SK-N-SH (cell line): ENCODE data around the gene PRR12. TPM values are rescaled to one million over a fixed set of nuclear protein-coding genes. Genes with fewer than 3 reads are reported as not detected.

ENCODE experiments used
- CTCF ChIA-PET: fragments of 300-600, 350-600 bp; formaldehyde crosslinking; extraction: SDS; loops from one replicate; lab custom pipeline; 2021; lab: Yijun Ruan, JAX
- POLR2A ChIA-PET: fragments of 350-600 bp; sonication (Branson Sonifier 250); formaldehyde crosslinking; extraction: SDS; loops from one replicate; lab custom pipeline; 2020; ENCODE audit warnings: antibody characterized with exemption, inconsistent platforms; lab: Yijun Ruan, JAX
- DNase-seq: peaks from one replicate; pipeline ENCODE4 v3.0.0; 2012
- H2AFZ ChIP-seq: fragments of 200-600 bp; sonication (generic); 2 replicates; pipeline ENCODE4 v1.8.1; 2016; ENCODE audit warnings: antibody characterized with exemption, mild to moderate bottlenecking, low read depth
- H3F3A ChIP-seq: fragments of 200-600 bp; sonication (generic); replicated peaks from 2 replicates; pipeline ENCODE3; 2016; ENCODE audit warnings: antibody characterized with exemption, mild to moderate bottlenecking; ENCODE audit not compliant: insufficient read depth
- H3K27ac ChIP-seq, 2 experiments: fragments of 200-500 bp in 1 of 2; fragments of 200-600 bp in 1 of 2; sonication (Bioruptor generic) in 1 of 2; sonication (generic), shearing (Covaris generic) in 1 of 2; 2 replicates each; pipeline versions ENCODE4 v1.5.1 to v1.6.1; 2014 to 2016; ENCODE audit warnings: low read depth in 2 of 2, inconsistent platforms in 1 of 2, low read length in 1 of 2, mild to moderate bottlenecking in 1 of 2, mixed read lengths in 1 of 2
- H3K27me3 ChIP-seq: fragments of 200-600 bp; sonication (generic), shearing (Covaris generic); 2 replicates; pipeline ENCODE4 v1.6.1; 2016; ENCODE audit warnings: mixed run types; ENCODE audit not compliant: insufficient read depth
- H3K36me3 ChIP-seq, 2 experiments: fragments of 200-500 bp in 1 of 2; fragments of 200-600 bp in 1 of 2; sonication (Bioruptor generic) in 1 of 2; sonication (generic) in 1 of 2; replicated peaks in 1 of 2; 2 replicates each; pipeline versions ENCODE3 to v1.5.1; 2014 to 2016; ENCODE audit warnings: low read length in 1 of 2, mild to moderate bottlenecking in 1 of 2; ENCODE audit not compliant: insufficient read depth in 2 of 2, control insufficient read depth in 1 of 2
- H3K4me1 ChIP-seq, 2 experiments: fragments of 200-500 bp in 1 of 2; fragments of 200-600 bp in 1 of 2; sonication (Bioruptor generic) in 1 of 2; sonication (generic), shearing (Covaris generic) in 1 of 2; 2 replicates each; pipeline versions ENCODE4 v1.5.1 to v1.6.1; 2014 to 2016; ENCODE audit warnings: low read depth in 1 of 2, low read length in 1 of 2, mixed run types in 1 of 2; ENCODE audit not compliant: insufficient read depth in 2 of 2, control insufficient read depth in 1 of 2
- H3K4me2 ChIP-seq: fragments of 200-600 bp; sonication (generic), shearing (Covaris generic); 2 replicates; pipeline ENCODE4 v1.6.1; 2017; ENCODE audit warnings: mixed run types
- H3K4me3 ChIP-seq, 2 experiments: fragments of 200-500 bp in 1 of 2; fragments of 200-600 bp in 1 of 2; sonication (Bioruptor generic) in 1 of 2; sonication (generic), shearing (Covaris generic) in 1 of 2; 2 replicates each; pipeline versions ENCODE4 v1.5.1 to v1.8.1; 2014 to 2016; ENCODE audit warnings: low read depth in 2 of 2, inconsistent platforms in 1 of 2, low read length in 1 of 2, mild to moderate bottlenecking in 1 of 2, mixed read lengths in 1 of 2, moderate library complexity in 1 of 2
- H3K79me2 ChIP-seq: fragments of 200-600 bp; sonication (generic); 2 replicates; pipeline ENCODE4 v1.8.1; 2017; ENCODE audit warnings: mild to moderate bottlenecking; ENCODE audit not compliant: insufficient read depth
- H3K9ac ChIP-seq: fragments of 200-600 bp; sonication (generic); 2 replicates; pipeline ENCODE4 v1.6.1; 2017; ENCODE audit warnings: mixed run types
- H3K9me2 ChIP-seq: fragments of 200-600 bp; sonication (generic); 2 replicates; pipeline ENCODE4 v1.6.1; 2017; ENCODE audit warnings: mixed run types
- H3K9me3 ChIP-seq: fragments of 200-600 bp; sonication (generic); 2 replicates; pipeline ENCODE4 v1.6.1; 2017; ENCODE audit warnings: mixed run types, mild to moderate bottlenecking, moderate library complexity
- H4K20me1 ChIP-seq: fragments of 200-600 bp; sonication (generic); 2 replicates; pipeline ENCODE4 v1.6.1; 2017; ENCODE audit warnings: mild to moderate bottlenecking, mixed run types; ENCODE audit not compliant: insufficient read depth
- FOXJ3 ChIP-seq: sonication (generic); formaldehyde crosslinking; IDR thresholded peaks from 2 replicates; pipeline ENCODE4 v1.5.1; 2020; ENCODE audit warnings: mild to moderate bottlenecking, missing genetic modification reagents
- FOXM1 ChIP-seq: IDR thresholded peaks from 2 replicates; pipeline ENCODE4 v1.4.0; 2012; ENCODE audit warnings: low read depth, mild to moderate bottlenecking
- GABPA ChIP-seq: IDR thresholded peaks from 2 replicates; pipeline ENCODE4 v1.4.0; 2012; ENCODE audit warnings: low read depth, mild to moderate bottlenecking
- GATA2 ChIP-seq: sonication (generic); formaldehyde crosslinking; IDR thresholded peaks from 2 replicates; pipeline ENCODE4 v1.5.0; 2020; ENCODE audit warnings: mild to moderate bottlenecking, missing genetic modification reagents
- MXI1 ChIP-seq: IDR thresholded peaks from 2 replicates; pipeline ENCODE4 v1.6.1; 2012; ENCODE audit warnings: mild to moderate bottlenecking, low read depth, low read length, improper control_type of control experiment
- NFIC ChIP-seq: IDR thresholded peaks from 2 replicates; pipeline ENCODE4 v1.4.0; 2012; ENCODE audit warnings: borderline replicate concordance
- RXRA ChIP-seq: IDR thresholded peaks from 2 replicates; pipeline ENCODE4 v1.4.0; 2012; ENCODE audit warnings: low read depth, mild to moderate bottlenecking, borderline replicate concordance
- WGBS: methylation state at CpG from one replicate; pipeline ENCODE4 v1.1.6; 2017; ENCODE audit warnings: low lambda C conversion rate; 5-methylcytosine and 5-hydroxymethylcytosine counted together
- polyA plus RNA-seq, 3 experiments: library from polyadenylated mRNA; depleted of rRNA; stranded (reverse); fragments of >200 nt; gene quantifications; 2 replicates each; pipeline ENCODE4 v1.2.3, GENCODE V29; 2012
- TF ChIP-seq, protein P1 (sequence below): IDR thresholded peaks from 2 replicates; pipeline ENCODE4 v1.6.1; 2012; ENCODE audit warnings: mild to moderate bottlenecking, low read depth, low read length, moderate library complexity
- TF ChIP-seq, protein P2 (sequence below): IDR thresholded peaks from 2 replicates; pipeline ENCODE4 v1.4.0; 2012; ENCODE audit warnings: low read depth, borderline replicate concordance

PRR12 gene
- polyA plus RNA-seq, 1 of the 3 experiments (the other 2 are of a cell fraction) = 1.7 TPM

DNA sequence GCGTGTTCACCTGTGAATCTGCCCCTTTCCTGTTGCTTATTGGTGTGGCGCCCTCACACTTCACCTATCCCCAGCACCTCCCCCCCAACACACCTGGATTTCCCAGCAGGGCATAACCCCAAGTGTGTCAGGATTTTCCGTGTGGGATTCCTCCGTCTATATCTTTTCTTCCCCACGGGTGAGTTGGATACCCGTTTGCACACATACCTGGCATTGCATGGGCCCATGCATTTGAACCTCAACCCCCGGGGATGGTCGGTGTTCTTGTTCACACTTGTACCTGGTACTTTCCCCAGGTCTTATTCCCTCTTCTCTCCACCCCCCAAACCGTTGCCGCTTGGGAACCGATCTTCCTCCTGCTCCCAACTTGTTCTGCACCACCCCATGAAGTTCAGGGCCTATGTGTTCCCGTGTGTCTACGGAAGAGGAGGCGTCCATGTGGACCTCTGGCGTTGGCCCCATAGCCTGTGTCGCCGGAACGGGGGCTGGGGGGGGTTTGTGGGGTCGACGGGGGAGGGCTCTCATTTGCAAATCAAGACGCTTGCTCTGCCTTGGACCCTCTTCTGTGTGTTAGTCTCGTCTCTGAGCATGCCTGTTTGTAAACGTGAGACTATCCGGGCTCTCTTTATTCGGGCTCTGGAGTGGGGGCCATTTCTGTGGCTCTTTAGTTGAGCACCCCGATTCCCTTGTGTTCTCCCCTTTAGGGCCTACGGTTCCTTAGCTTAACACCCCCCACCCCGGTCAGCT, 1.7 kb downstream of the PRR12 start:
- ChIA-PET POLR2A (interaction anchor here (1.0 to 1.1 kb wide), 4 partner anchors 9 to 84 kb away, joined by 3 to 7 read pairs (median 4); partner anchors contain the start of gene PRMT1), CTCF (interaction anchor here (1.0 to 2.2 kb wide), 4 partner anchors 22 to 80 kb away, joined by 3 to 12 read pairs (median 3); no protein-coding TSS in a partner anchor)
- Histone ChIP-seq H3K79me2 (peaks cover 43% of the 10 kb centered on the region), H3K4me1 (peaks cover 0 to 12% of the 10 kb centered on the region in 2 experiments; a peak in 1 of 4 replicates), H3K27ac (peak overlapping the region; percentile 75 to 95; a peak in 3 of 4 replicates), H3K9me2 (no peaks in the 10 kb centered on the region), H3K4me3 (peak overlapping the region; percentile 79 to 90), H3K9me3 (no peaks in the 10 kb centered on the region), H3K36me3 (peaks cover 12 to 34% of the 10 kb centered on the region in 2 experiments), H3K9ac (peak overlapping the region; percentile 88), H4K20me1 (peaks cover 29% of the 10 kb centered on the region), H3K27me3 (no peaks in the 10 kb centered on the region), H3F3A (peaks cover 29% of the 10 kb centered on the region), H3K4me2 (peak overlapping the region; percentile 98), H2AFZ (no peak overlapping the region)
- WGBS = 5% methylated on average over 26 of the region's 28 CpGs
- TF ChIP-seq GATA2 (CRISPR knock-in tag) (no peak), FOXM1 (no peak), MXI1 (no peak), GABPA (no peak), RXRA (no peak), NFIC (no peak), FOXJ3 (no peak)
- TF ChIP-seq, protein P1, sequence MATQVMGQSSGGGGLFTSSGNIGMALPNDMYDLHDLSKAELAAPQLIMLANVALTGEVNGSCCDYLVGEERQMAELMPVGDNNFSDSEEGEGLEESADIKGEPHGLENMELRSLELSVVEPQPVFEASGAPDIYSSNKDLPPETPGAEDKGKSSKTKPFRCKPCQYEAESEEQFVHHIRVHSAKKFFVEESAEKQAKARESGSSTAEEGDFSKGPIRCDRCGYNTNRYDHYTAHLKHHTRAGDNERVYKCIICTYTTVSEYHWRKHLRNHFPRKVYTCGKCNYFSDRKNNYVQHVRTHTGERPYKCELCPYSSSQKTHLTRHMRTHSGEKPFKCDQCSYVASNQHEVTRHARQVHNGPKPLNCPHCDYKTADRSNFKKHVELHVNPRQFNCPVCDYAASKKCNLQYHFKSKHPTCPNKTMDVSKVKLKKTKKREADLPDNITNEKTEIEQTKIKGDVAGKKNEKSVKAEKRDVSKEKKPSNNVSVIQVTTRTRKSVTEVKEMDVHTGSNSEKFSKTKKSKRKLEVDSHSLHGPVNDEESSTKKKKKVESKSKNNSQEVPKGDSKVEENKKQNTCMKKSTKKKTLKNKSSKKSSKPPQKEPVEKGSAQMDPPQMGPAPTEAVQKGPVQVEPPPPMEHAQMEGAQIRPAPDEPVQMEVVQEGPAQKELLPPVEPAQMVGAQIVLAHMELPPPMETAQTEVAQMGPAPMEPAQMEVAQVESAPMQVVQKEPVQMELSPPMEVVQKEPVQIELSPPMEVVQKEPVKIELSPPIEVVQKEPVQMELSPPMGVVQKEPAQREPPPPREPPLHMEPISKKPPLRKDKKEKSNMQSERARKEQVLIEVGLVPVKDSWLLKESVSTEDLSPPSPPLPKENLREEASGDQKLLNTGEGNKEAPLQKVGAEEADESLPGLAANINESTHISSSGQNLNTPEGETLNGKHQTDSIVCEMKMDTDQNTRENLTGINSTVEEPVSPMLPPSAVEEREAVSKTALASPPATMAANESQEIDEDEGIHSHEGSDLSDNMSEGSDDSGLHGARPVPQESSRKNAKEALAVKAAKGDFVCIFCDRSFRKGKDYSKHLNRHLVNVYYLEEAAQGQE = no peak
- TF ChIP-seq, protein P2, sequence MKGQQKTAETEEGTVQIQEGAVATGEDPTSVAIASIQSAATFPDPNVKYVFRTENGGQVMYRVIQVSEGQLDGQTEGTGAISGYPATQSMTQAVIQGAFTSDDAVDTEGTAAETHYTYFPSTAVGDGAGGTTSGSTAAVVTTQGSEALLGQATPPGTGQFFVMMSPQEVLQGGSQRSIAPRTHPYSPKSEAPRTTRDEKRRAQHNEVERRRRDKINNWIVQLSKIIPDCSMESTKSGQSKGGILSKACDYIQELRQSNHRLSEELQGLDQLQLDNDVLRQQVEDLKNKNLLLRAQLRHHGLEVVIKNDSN = no peak
- DNase-seq = no peak
